ENCODE data around the gene RAD18.

RAD18 gene

GRCh38 chr3:8985876-8986275, 22.6 kb upstream of the RAD18 start:
- WGBS (ENCODE audit: insufficient coverage, insufficient read length), result no CpG with 5 or more reads among the region's 9 CpGs
- H3K4me3 ChIP-seq (ENCODE audit: low read length), result no peak overlapping the region
- no peaks in the 10 kb centered on the region for H3K9me3 ChIP-seq (ENCODE audit: control insufficient read depth, insufficient read depth, low read length)
- H3K27me3 ChIP-seq (ENCODE audit: control insufficient read depth, insufficient read depth, low read length), result no peaks in the 10 kb centered on the region
- H3K4me1 ChIP-seq (ENCODE audit: control insufficient read depth, insufficient read depth, low read length), result no peaks in the 10 kb centered on the region
- no peak for DNase-seq (ENCODE audit: low read depth, low spot score)
- H3K27ac ChIP-seq (ENCODE audit: low read length), result no peak overlapping the region
- no peaks in the 10 kb centered on the region; the same call in 1 of the 2 replicates for H3K36me3 ChIP-seq (ENCODE audit: control insufficient read depth, insufficient read depth, low read length)

- Histone ChIP-seq H3K36me3 (ENCODE audit: control insufficient read depth, insufficient read depth, low read length) (no peaks in the 10 kb centered on the region; the same call in 1 of the 2 replicates), H3K27me3 (ENCODE audit: control insufficient read depth, insufficient read depth, low read length) (no peaks in the 10 kb centered on the region), H3K9me3 (ENCODE audit: control insufficient read depth, insufficient read depth, low read length) (no peaks in the 10 kb centered on the region), H3K27ac (ENCODE audit: low read length) (no peak overlapping the region), H3K4me3 (ENCODE audit: low read length) (no peak overlapping the region), H3K4me1 (ENCODE audit: control insufficient read depth, insufficient read depth, low read length) (no peaks in the 10 kb centered on the region)
- DNase-seq (ENCODE audit: low read depth, low spot score), result no peak
- no CpG with 5 or more reads among the region's 37 CpGs for WGBS (ENCODE audit: insufficient coverage, insufficient read length)
Observed at GRCh38 chr3:8985411-8985831, 22.1 kb upstream of the RAD18 start.

GRCh38 chr3:8984526-8984925, 21.3 kb upstream of the RAD18 start:
- WGBS (ENCODE audit: insufficient coverage, insufficient read length), result no CpG with 5 or more reads among the region's 7 CpGs

GRCh38 chr3:8984081-8984480, 20.8 kb upstream of the RAD18 start:
- H3K4me3 ChIP-seq (ENCODE audit: low read length), result no peak overlapping the region
- no peaks in the 10 kb centered on the region for H3K27me3 ChIP-seq (ENCODE audit: control insufficient read depth, insufficient read depth, low read length)
- DNase-seq (ENCODE audit: low read depth, low spot score), result no peak
- WGBS (ENCODE audit: insufficient coverage, insufficient read length), result no CpG with 5 or more reads among the region's 6 CpGs
- H3K27ac ChIP-seq (ENCODE audit: low read length), result no peak overlapping the region
- no peaks in the 10 kb centered on the region; the same call in 1 of the 2 replicates for H3K36me3 ChIP-seq (ENCODE audit: control insufficient read depth, insufficient read depth, low read length)
- no peaks in the 10 kb centered on the region for H3K4me1 ChIP-seq (ENCODE audit: control insufficient read depth, insufficient read depth, low read length)
- no peaks in the 10 kb centered on the region for H3K9me3 ChIP-seq (ENCODE audit: control insufficient read depth, insufficient read depth, low read length)

More at GRCh38 chr3:8984526-8984925, 21.3 kb upstream of the RAD18 start:
- no peak for DNase-seq (ENCODE audit: low read depth, low spot score)
- no peaks in the 10 kb centered on the region for H3K27me3 ChIP-seq (ENCODE audit: control insufficient read depth, insufficient read depth, low read length)
- no peaks in the 10 kb centered on the region for H3K4me1 ChIP-seq (ENCODE audit: control insufficient read depth, insufficient read depth, low read length)
- H3K9me3 ChIP-seq (ENCODE audit: control insufficient read depth, insufficient read depth, low read length), result no peaks in the 10 kb centered on the region
- no peak overlapping the region for H3K27ac ChIP-seq (ENCODE audit: low read length)
- no peak overlapping the region for H3K4me3 ChIP-seq (ENCODE audit: low read length)
- no peaks in the 10 kb centered on the region; the same call in 1 of the 2 replicates for H3K36me3 ChIP-seq (ENCODE audit: control insufficient read depth, insufficient read depth, low read length)

- no CpG with 5 or more reads among the region's 5 CpGs for WGBS (ENCODE audit: insufficient coverage, insufficient read length)
- no peaks in the 10 kb centered on the region for H3K9me3 ChIP-seq (ENCODE audit: control insufficient read depth, insufficient read depth, low read length)
- no peaks in the 10 kb centered on the region for H3K27me3 ChIP-seq (ENCODE audit: control insufficient read depth, insufficient read depth, low read length)
- no peaks in the 10 kb centered on the region; the same call in 1 of the 2 replicates for H3K36me3 ChIP-seq (ENCODE audit: control insufficient read depth, insufficient read depth, low read length)
- H3K27ac ChIP-seq (ENCODE audit: low read length), result no peak overlapping the region
- no peak overlapping the region for H3K4me3 ChIP-seq (ENCODE audit: low read length)
- no peak for DNase-seq (ENCODE audit: low read depth, low spot score)
- H3K4me1 ChIP-seq (ENCODE audit: control insufficient read depth, insufficient read depth, low read length), result no peaks in the 10 kb centered on the region
Observed at GRCh38 chr3:8983591-8983990, 20.3 kb upstream of the RAD18 start.

GRCh38 chr3:8983026-8983425, 19.8 kb upstream of the RAD18 start:
- no peak for DNase-seq (ENCODE audit: low read depth, low spot score)
- Histone ChIP-seq H3K9me3 (ENCODE audit: control insufficient read depth, insufficient read depth, low read length) (no peaks in the 10 kb centered on the region), H3K36me3 (ENCODE audit: control insufficient read depth, insufficient read depth, low read length) (no peaks in the 10 kb centered on the region; the same call in 1 of the 2 replicates), H3K27me3 (ENCODE audit: control insufficient read depth, insufficient read depth, low read length) (no peaks in the 10 kb centered on the region), H3K4me3 (ENCODE audit: low read length) (no peak overlapping the region), H3K27ac (ENCODE audit: low read length) (no peak overlapping the region), H3K4me1 (ENCODE audit: control insufficient read depth, insufficient read depth, low read length) (no peaks in the 10 kb centered on the region)
- no CpG with 5 or more reads among the region's 1 CpG for WGBS (ENCODE audit: insufficient coverage, insufficient read length)

- H3K36me3 ChIP-seq (ENCODE audit: control insufficient read depth, insufficient read depth, low read length), result no peaks in the 10 kb centered on the region; the same call in 1 of the 2 replicates
- DNase-seq (ENCODE audit: low read depth, low spot score), result no peak
- no peaks in the 10 kb centered on the region for H3K27me3 ChIP-seq (ENCODE audit: control insufficient read depth, insufficient read depth, low read length)
- H3K9me3 ChIP-seq (ENCODE audit: control insufficient read depth, insufficient read depth, low read length), result no peaks in the 10 kb centered on the region
- no CpG with 5 or more reads among the region's 5 CpGs for WGBS (ENCODE audit: insufficient coverage, insufficient read length)
- no peaks in the 10 kb centered on the region for H3K4me1 ChIP-seq (ENCODE audit: control insufficient read depth, insufficient read depth, low read length)
- no peak overlapping the region for H3K27ac ChIP-seq (ENCODE audit: low read length)
- no peak overlapping the region for H3K4me3 ChIP-seq (ENCODE audit: low read length)
Observed at GRCh38 chr3:8982509-8982908, 19.2 kb upstream of the RAD18 start.

GRCh38 chr3:8981700-8982099, 18.4 kb upstream of the RAD18 start:
- Histone ChIP-seq H3K4me1 (ENCODE audit: control insufficient read depth, insufficient read depth, low read length) (no peaks in the 10 kb centered on the region), H3K4me3 (ENCODE audit: low read length) (no peak overlapping the region), H3K36me3 (ENCODE audit: control insufficient read depth, insufficient read depth, low read length) (no peaks in the 10 kb centered on the region; the same call in 1 of the 2 replicates), H3K9me3 (ENCODE audit: control insufficient read depth, insufficient read depth, low read length) (no peaks in the 10 kb centered on the region), H3K27me3 (ENCODE audit: control insufficient read depth, insufficient read depth, low read length) (no peaks in the 10 kb centered on the region), H3K27ac (ENCODE audit: low read length) (no peak overlapping the region)
- no CpG with 5 or more reads among the region's 9 CpGs for WGBS (ENCODE audit: insufficient coverage, insufficient read length)
- DNase-seq (ENCODE audit: low read depth, low spot score), result no peak

- H3K27me3 ChIP-seq (ENCODE audit: control insufficient read depth, insufficient read depth, low read length), result no peaks in the 10 kb centered on the region
Observed at GRCh38 chr3:8981296-8981695, 18.0 kb upstream of the RAD18 start.

GRCh38 chr3:8980756-8981257, 17.5 kb upstream of the RAD18 start:
- Histone ChIP-seq H3K4me3 (ENCODE audit: low read length) (no peak overlapping the region), H3K27ac (ENCODE audit: low read length) (no peak overlapping the region), H3K27me3 (ENCODE audit: control insufficient read depth, insufficient read depth, low read length) (no peaks in the 10 kb centered on the region), H3K9me3 (ENCODE audit: control insufficient read depth, insufficient read depth, low read length) (no peaks in the 10 kb centered on the region), H3K4me1 (ENCODE audit: control insufficient read depth, insufficient read depth, low read length) (no peaks in the 10 kb centered on the region), H3K36me3 (ENCODE audit: control insufficient read depth, insufficient read depth, low read length) (no peaks in the 10 kb centered on the region; the same call in 1 of the 2 replicates)
- no peak for DNase-seq (ENCODE audit: low read depth, low spot score)
- no CpG with 5 or more reads among the region's 6 CpGs for WGBS (ENCODE audit: insufficient coverage, insufficient read length)

More at GRCh38 chr3:8981296-8981695, 18.0 kb upstream of the RAD18 start:
- DNase-seq (ENCODE audit: low read depth, low spot score), result no peak
- H3K4me3 ChIP-seq (ENCODE audit: low read length), result no peak overlapping the region
- H3K36me3 ChIP-seq (ENCODE audit: control insufficient read depth, insufficient read depth, low read length), result no peaks in the 10 kb centered on the region; the same call in 1 of the 2 replicates
- H3K4me1 ChIP-seq (ENCODE audit: control insufficient read depth, insufficient read depth, low read length), result no peaks in the 10 kb centered on the region
- WGBS (ENCODE audit: insufficient coverage, insufficient read length), result no CpG with 5 or more reads among the region's 9 CpGs
- no peak overlapping the region for H3K27ac ChIP-seq (ENCODE audit: low read length)
- no peaks in the 10 kb centered on the region for H3K9me3 ChIP-seq (ENCODE audit: control insufficient read depth, insufficient read depth, low read length)

- Histone ChIP-seq H3K27me3 (ENCODE audit: control insufficient read depth, insufficient read depth, low read length) (no peaks in the 10 kb centered on the region), H3K4me1 (ENCODE audit: control insufficient read depth, insufficient read depth, low read length) (no peaks in the 10 kb centered on the region), H3K4me3 (ENCODE audit: low read length) (no peak overlapping the region)
Observed at GRCh38 chr3:8979262-8979661, 16.0 kb upstream of the RAD18 start.

More at GRCh38 chr3:8979262-8979661, 16.0 kb upstream of the RAD18 start:
- DNase-seq (ENCODE audit: low read depth, low spot score), result no peak
- no CpG with 5 or more reads among the region's 1 CpG for WGBS (ENCODE audit: insufficient coverage, insufficient read length)
- H3K27ac ChIP-seq (ENCODE audit: low read length), result no peak overlapping the region
- no peaks in the 10 kb centered on the region for H3K9me3 ChIP-seq (ENCODE audit: control insufficient read depth, insufficient read depth, low read length)
- no peaks in the 10 kb centered on the region for H3K36me3 ChIP-seq (ENCODE audit: control insufficient read depth, insufficient read depth, low read length)

All from iPS DF 6.9 (cell line).